Mucosa of descending colon (tissue), 3 donors: ENCODE measurements around the gene PAFAH1B1. TPM values are rescaled to one million over a fixed set of nuclear protein-coding genes. Genes with fewer than 3 reads are reported as not detected.
A peak's percentile ranks its signal among the peaks of the same experiment; 100 is the strongest.

Experiments
- ATAC-seq: fragments of 200-7000 bp; cut with Tn5 transposase; one replicate; pipeline ENCODE4 v1.9.1; 2020; ENCODE audit warnings: mild to moderate bottlenecking, moderate library complexity
- DNase-seq, 3 donors: peaks; one replicate each; pipeline ENCODE4 v3.0.0-alpha.2; 2020
- H3K36me3 ChIP-seq: fragments of 200-600 bp; one replicate; pipeline ENCODE4 v1.8.0; 2021; ENCODE audit warnings: low read depth, mild to moderate bottlenecking
- H3K4me1 ChIP-seq: fragments of 200-600 bp; one replicate; pipeline ENCODE4 v1.8.0; 2021; ENCODE audit warnings: low read depth, mild to moderate bottlenecking
- H3K4me3 ChIP-seq: fragments of 200-600 bp; one replicate; pipeline ENCODE4 v1.8.0; 2021; ENCODE audit warnings: mild to moderate bottlenecking
- H3K9me3 ChIP-seq: fragments of 200-600 bp; one replicate; pipeline ENCODE4 v1.8.0; 2021; ENCODE audit warnings: mild to moderate bottlenecking
- CTCF ChIP-seq: fragments of 200-600 bp; IDR thresholded peaks from one replicate; pipeline ENCODE4 v1.8.0; 2022; ENCODE audit warnings: antibody characterized with exemption, mild to moderate bottlenecking
- intact Hi-C, 2 donors: fragments of 100-400 bp; cut with DNase I in 1 of 2; cut with micrococcal nuclease in 1 of 2; formaldehyde crosslinking; loops; one replicate each; pipeline versions ENCODE4 v1.11.0 to v1.11.1; 2022; cut with DNase I, micrococcal nuclease
- total RNA-seq, 3 donors: library from RNA; stranded (reverse); fragmentation: NEBNext Ultra II Directional in 2 of 3; extraction: Animal tissue kit (Norgen Biotek cat#: 25700) in 2 of 3; gene quantifications; one replicate each; pipeline versions ENCODE4 v1.2.1 to v1.2.4, GENCODE V29; 2021 to 2023
- donor health status: DM: no; HTN: no; CAD: no; lungs with moderate emphysema.
- donor health status: DM: no; HTN: no; CAD: no.
- donor health status: DM: no; HTN: yes; CAD: no.

The PAFAH1B1 gene
- total RNA-seq, 3 donors from 2014 or later, result 108 to 142 (median 112) TPM

- no peak overlapping the region for H3K4me3 ChIP-seq
- ATAC-seq (no peak), DNase-seq (no peak)
- H3K9me3 ChIP-seq, result no peaks in the 10 kb centered on the region
- no peak for TF ChIP-seq CTCF
- intact Hi-C loops, result no loop called here
- peaks cover 5% of the 10 kb centered on the region for H3K4me1 ChIP-seq
- no peaks in the 10 kb centered on the region for H3K36me3 ChIP-seq
Observed at GRCh38 chr17:2685696-2686095, 92.2 kb downstream of the PAFAH1B1 start.

- peaks cover 5% of the 10 kb centered on the region for H3K4me1 ChIP-seq
- intact Hi-C loops, result no loop called here
- no peak overlapping the region for H3K4me3 ChIP-seq
- TF ChIP-seq CTCF, result no peak
- ATAC-seq, result no peak
- no peaks in the 10 kb centered on the region for H3K36me3 ChIP-seq
- peak in 1 of 3 donors; percentile 30 for DNase-seq
- H3K9me3 ChIP-seq, result no peaks in the 10 kb centered on the region
Observed at GRCh38 chr17:2687074-2687418, 93.6 kb downstream of the PAFAH1B1 start.

- peaks cover 3% of the 10 kb centered on the region for H3K36me3 ChIP-seq
- TF ChIP-seq CTCF, result no peak
- H3K4me1 ChIP-seq, result peaks cover 5% of the 10 kb centered on the region
- DNase-seq, result peak in 1 of 3 donors; percentile 37
- H3K9me3 ChIP-seq, result no peaks in the 10 kb centered on the region
- intact Hi-C loops, result no loop called here
- ATAC-seq, result peak; percentile 5
- H3K4me3 ChIP-seq, result no peak overlapping the region
Observed at GRCh38 chr17:2688351-2689342, 95.2 kb downstream of the PAFAH1B1 start.

GRCh38 chr17:2689411-2690164, 96.1 kb downstream of the PAFAH1B1 start:
- ATAC-seq (peak; percentile 9), DNase-seq (peak in 2 of 3 donors; percentile 33 to 60)
- H3K9me3 ChIP-seq, result no peaks in the 10 kb centered on the region
- intact Hi-C loops, result no loop called here
- no peaks in the 10 kb centered on the region for H3K4me1 ChIP-seq
- no peak for TF ChIP-seq CTCF
- no peak overlapping the region for H3K4me3 ChIP-seq
- H3K36me3 ChIP-seq, result peaks cover 3% of the 10 kb centered on the region

- ATAC-seq, result no peak
- intact Hi-C loops, result no loop called here
- H3K9me3 ChIP-seq, result no peaks in the 10 kb centered on the region
- no peak for TF ChIP-seq CTCF
- H3K36me3 ChIP-seq, result peaks cover 8% of the 10 kb centered on the region
- DNase-seq, result peak in 1 of 3 donors; percentile 28
- H3K4me3 ChIP-seq, result no peak overlapping the region
- no peaks in the 10 kb centered on the region for H3K4me1 ChIP-seq
Observed at GRCh38 chr17:2690165-2691068, 97.0 kb downstream of the PAFAH1B1 start.
